ENCODE data around the gene TPP2. TPM values are rescaled to one million over a fixed set of nuclear protein-coding genes. Genes with fewer than 3 reads are reported as not detected.

TPP2 gene
- total RNA-seq, 1 experiment from 2014 or later: 54.4 TPM

DNA sequence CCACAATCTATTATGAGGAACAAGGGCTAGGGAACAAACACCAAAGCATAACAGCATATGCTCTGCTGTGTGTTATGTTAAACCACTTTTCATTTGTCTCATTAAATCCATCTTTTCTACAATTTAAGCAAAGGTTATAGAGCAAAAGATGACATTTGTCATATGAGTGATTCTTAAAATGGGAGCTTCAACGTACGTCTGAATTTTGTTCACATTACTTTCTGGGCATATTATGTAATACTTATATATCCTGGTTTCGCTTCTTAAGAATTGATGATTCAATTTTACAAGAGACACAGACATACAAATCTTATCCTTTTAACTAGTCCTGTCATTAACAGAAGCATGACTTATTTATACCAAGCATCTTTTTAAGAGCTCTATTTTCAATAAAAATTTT is 3.3 kb upstream of the TPP2 start:
- POLR2A ChIA-PET (ENCODE audit: low non-redundant PET): no interaction called here
- TF ChIP-seq, protein P1, sequence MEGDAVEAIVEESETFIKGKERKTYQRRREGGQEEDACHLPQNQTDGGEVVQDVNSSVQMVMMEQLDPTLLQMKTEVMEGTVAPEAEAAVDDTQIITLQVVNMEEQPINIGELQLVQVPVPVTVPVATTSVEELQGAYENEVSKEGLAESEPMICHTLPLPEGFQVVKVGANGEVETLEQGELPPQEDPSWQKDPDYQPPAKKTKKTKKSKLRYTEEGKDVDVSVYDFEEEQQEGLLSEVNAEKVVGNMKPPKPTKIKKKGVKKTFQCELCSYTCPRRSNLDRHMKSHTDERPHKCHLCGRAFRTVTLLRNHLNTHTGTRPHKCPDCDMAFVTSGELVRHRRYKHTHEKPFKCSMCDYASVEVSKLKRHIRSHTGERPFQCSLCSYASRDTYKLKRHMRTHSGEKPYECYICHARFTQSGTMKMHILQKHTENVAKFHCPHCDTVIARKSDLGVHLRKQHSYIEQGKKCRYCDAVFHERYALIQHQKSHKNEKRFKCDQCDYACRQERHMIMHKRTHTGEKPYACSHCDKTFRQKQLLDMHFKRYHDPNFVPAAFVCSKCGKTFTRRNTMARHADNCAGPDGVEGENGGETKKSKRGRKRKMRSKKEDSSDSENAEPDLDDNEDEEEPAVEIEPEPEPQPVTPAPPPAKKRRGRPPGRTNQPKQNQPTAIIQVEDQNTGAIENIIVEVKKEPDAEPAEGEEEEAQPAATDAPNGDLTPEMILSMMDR (conservative IDR thresholded peaks at IDR 0.05; ENCODE audit: low read depth, low read length): no peak
- no peak for TF ChIP-seq EZH2 (IDR thresholded peaks at IDR 0.05; ENCODE audit: borderline replicate concordance, low read depth, low read length, poor library complexity, severe bottlenecking)
- DNase-seq (ENCODE audit: low spot score): no peak
- no TSS peak for BruUV-seq (replicated peaks)
- H3K27me3 ChIP-seq (replicated peaks; ENCODE audit: insufficient read depth, low read depth, low read length, poor library complexity): no peaks in the 10 kb centered on the region
- H3K9me3 ChIP-seq (ENCODE audit: low read depth, low read length, poor library complexity, severe bottlenecking): no peaks in the 10 kb centered on the region
- CTCF ChIA-PET: no interaction called here
- peaks cover 12% of the 10 kb centered on the region for H3K4me1 ChIP-seq (ENCODE audit: insufficient read depth, low read length, poor library complexity, severe bottlenecking)
- no peak overlapping the region for H3K27ac ChIP-seq (ENCODE audit: low read depth, low read length, poor library complexity, severe bottlenecking)
- no peaks in the 10 kb centered on the region for H3K36me3 ChIP-seq (ENCODE audit: insufficient read depth, low read length, poor library complexity, severe bottlenecking)
- intact Hi-C loops (cut with micrococcal nuclease; ENCODE audit: unreplicated experiment): loop anchor here (5.0 kb wide), 1 partner anchor 129 kb away; no protein-coding TSS in a partner anchor
- no peak overlapping the region for H3K4me3 ChIP-seq (ENCODE audit: low read depth, low read length, poor library complexity, severe bottlenecking)

DNA sequence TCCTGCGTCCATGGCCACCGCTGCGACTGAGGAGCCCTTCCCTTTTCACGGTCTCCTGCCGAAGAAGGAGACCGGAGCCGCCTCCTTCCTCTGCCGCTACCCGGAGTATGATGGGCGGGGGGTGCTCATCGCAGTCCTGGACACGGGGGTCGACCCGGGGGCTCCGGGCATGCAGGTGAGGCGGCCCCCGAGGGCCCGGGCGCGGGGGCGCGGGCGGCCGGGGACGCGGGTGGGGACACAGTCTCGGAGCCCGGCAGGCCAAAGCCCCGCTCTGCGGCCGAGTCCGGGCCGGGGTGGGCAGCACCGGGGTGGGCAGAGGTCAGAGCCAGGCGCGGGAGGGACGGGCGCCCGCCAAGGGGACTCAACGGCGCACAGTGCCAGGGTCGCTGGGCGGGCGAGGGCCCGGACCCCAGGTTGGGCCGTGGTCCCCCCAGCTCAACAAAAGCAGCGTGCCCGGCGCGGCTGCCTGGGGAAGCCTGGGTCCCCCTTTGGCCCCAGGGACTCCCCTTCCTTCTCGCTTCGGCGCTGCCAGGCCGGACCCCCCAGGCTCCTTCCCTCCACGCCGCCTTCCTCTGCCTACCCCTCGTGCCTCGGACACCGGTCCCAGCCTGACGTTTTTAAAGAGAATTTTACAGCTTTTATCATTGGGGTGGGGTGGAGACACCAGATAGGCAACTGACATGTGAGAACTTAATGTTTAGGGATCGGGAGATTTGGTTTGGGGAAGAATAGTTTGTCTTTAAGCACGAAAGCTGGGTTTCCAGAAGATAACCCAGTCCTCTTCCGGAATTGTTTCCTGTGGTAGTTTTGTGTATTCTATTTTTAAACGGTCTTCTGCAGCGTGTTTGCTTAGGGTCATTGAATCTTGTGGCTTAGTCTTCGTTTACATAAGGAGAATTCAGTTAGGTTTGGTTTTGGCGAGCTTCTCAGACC is 509 bp downstream of the TPP2 start:
- POLR2A ChIA-PET (ENCODE audit: low non-redundant PET): interaction anchor here (0.6 kb wide), 1 partner anchor 39 kb away, joined by 4 read pairs; no protein-coding TSS in a partner anchor
- peaks cover 18% of the 10 kb centered on the region for H3K4me1 ChIP-seq (ENCODE audit: insufficient read depth, low read length, poor library complexity, severe bottlenecking)
- H3K36me3 ChIP-seq (ENCODE audit: insufficient read depth, low read length, poor library complexity, severe bottlenecking): no peaks in the 10 kb centered on the region
- TF ChIP-seq, protein P1 (conservative IDR thresholded peaks at IDR 0.05; ENCODE audit: low read depth, low read length): no peak
- TF ChIP-seq EZH2 (IDR thresholded peaks at IDR 0.05; ENCODE audit: borderline replicate concordance, low read depth, low read length, poor library complexity, severe bottlenecking): no peak
- H3K27me3 ChIP-seq (replicated peaks; ENCODE audit: insufficient read depth, low read depth, low read length, poor library complexity): no peaks in the 10 kb centered on the region
- intact Hi-C loops (cut with micrococcal nuclease; ENCODE audit: unreplicated experiment): no loop called here
- peak overlapping the region; percentile 91 for H3K27ac ChIP-seq (ENCODE audit: low read depth, low read length, poor library complexity, severe bottlenecking)
- CTCF ChIA-PET: interaction anchor here (1.4 kb wide), 1 partner anchor 128 kb away, joined by 3 read pairs; no protein-coding TSS in a partner anchor
- H3K9me3 ChIP-seq (ENCODE audit: low read depth, low read length, poor library complexity, severe bottlenecking): no peaks in the 10 kb centered on the region
- DNase-seq (ENCODE audit: low spot score): peak; percentile 33
- peak overlapping the region; percentile 84 for H3K4me3 ChIP-seq (ENCODE audit: low read depth, low read length, poor library complexity, severe bottlenecking)
- no TSS peak for BruUV-seq (replicated peaks)

DNA sequence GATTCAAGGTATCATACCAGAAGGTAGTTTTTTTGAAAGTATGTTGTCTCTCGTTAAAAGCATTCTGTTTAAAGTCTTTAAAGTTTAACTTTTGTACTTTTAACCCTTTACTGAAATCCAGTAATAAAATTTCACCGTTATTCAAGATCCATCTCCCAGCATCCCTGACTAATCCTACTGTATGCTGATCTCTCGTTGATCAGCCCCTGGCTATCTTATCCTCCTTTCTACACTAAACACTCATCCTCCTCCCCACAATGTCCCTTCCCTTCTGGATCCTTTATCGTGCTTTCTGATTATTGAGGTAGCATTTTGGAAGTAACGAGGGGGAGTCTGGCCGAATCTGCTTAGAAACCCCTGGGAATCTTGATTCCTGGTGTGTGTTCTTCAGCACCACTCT is 1.3 kb downstream of the TPP2 start:
- H3K27ac ChIP-seq (ENCODE audit: low read depth, low read length, poor library complexity, severe bottlenecking): peak overlapping the region; percentile 91
- intact Hi-C loops (cut with micrococcal nuclease; ENCODE audit: unreplicated experiment): no loop called here
- peaks cover 14% of the 10 kb centered on the region for H3K4me1 ChIP-seq (ENCODE audit: insufficient read depth, low read length, poor library complexity, severe bottlenecking)
- ChIA-PET CTCF (no interaction called here), POLR2A (ENCODE audit: low non-redundant PET) (interaction anchor here (0.6 kb wide), 1 partner anchor 40 kb away, joined by 4 read pairs; no protein-coding TSS in a partner anchor)
- no peaks in the 10 kb centered on the region for H3K36me3 ChIP-seq (ENCODE audit: insufficient read depth, low read length, poor library complexity, severe bottlenecking)
- no peak for DNase-seq (ENCODE audit: low spot score)
- no TSS peak for BruUV-seq (replicated peaks)
- TF ChIP-seq, protein P1 (conservative IDR thresholded peaks at IDR 0.05; ENCODE audit: low read depth, low read length): no peak
- no peak for TF ChIP-seq EZH2 (IDR thresholded peaks at IDR 0.05; ENCODE audit: borderline replicate concordance, low read depth, low read length, poor library complexity, severe bottlenecking)
- no peaks in the 10 kb centered on the region for H3K27me3 ChIP-seq (replicated peaks; ENCODE audit: insufficient read depth, low read depth, low read length, poor library complexity)
- peak overlapping the region; percentile 84 for H3K4me3 ChIP-seq (ENCODE audit: low read depth, low read length, poor library complexity, severe bottlenecking)
- no peaks in the 10 kb centered on the region for H3K9me3 ChIP-seq (ENCODE audit: low read depth, low read length, poor library complexity, severe bottlenecking)

Data from A673 (cell line).